OCI-M2 (cell line): ENCODE measurements around the gene SDC1.

Source experiments
- DNase-seq: peaks from one replicate; lab custom pipeline; 2025; ENCODE audit not compliant: unreplicated experiment; lab: John Stamatoyannopoulos, UW

Gene SDC1

DNA sequence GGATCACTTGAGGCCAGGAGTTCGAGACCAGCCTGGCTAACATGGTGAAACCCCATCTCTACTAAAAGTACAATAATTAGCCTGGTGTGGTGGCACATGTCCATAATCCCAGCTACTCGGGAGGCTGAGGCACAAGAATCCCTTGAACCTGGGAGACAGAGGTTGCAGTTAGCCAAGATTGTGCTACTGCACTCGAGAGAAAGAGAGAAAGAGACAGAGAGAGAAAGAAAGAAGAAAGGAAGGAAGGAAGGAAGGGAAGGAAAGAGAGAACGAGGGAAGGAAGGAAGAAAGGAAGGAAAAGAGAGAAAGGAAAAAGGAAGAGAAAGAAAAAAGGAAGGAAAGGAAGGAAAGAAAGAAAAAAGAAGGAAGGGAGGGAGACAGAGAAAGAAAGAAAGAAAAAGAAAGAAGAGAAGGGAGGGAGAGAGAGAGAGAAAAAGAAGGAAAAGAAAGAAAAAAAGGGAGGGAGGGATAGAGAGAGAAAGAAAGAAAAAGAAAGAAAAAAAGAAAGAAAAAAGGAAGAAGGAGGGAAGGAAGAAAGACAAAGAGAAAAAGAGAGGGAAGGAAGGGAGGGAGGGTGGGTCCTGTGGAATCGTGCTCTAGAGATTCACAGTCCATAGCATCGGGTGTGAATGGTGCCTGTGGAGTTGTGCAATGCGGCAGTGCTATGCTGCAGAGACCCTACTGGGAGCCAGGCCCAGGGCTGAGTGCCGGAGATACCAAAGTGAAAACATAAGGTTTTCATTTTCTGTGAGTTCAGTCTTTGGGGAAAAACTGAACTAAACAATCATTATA, 4.6 kb upstream of the SDC1 start:
- DNase-seq = no peak

DNA sequence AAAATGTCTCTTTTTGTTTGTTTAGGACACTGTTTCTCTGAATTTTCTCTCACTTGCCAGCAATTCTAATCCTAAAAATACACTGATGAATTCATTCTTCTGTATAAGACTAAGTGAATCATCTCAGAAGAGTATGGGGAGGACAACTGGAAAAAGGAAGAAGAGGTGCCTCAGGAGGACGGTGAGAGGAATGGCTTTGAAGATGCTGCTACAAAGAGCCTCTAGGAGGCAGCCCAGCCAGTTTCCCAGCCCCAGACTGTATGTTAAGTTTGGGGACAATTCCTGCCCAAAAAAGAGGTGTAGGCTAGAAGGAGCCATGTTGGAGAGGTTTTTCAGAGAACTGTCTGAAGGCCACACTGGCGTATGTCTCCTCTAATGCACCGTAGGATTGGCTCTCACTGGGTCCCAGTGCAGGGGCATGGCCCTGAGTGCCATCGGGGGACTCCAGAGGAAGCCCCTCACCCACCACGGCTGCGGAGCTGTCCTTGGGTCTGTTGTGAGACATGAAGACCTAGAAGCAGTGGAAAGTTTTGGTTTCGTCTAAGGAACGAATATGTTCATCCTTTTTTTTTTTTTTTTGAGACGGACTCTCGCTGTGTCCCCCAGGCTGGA, 3.1 kb upstream of the SDC1 start:
- no peak for DNase-seq

DNA sequence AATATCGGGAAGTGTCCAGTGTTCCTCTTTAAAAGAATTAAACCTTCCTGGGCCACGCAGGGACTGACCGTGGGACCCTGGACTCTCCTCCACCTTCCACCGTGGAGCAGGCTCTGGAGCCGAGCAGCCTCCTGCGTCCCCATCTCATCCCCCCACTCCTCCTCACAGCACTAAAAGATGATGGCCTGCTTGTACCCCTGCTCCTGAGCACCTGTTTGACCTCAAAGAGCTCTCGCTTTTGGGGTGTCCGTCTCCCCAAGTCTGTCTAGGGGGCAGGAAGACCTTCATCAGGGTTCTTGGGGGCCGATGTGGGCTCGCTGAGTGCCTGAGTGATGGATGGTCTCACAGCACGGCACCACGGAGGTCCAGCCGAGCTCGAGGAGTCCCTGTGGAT, 1.2 kb upstream of the SDC1 start:
- no peak for DNase-seq

DNA sequence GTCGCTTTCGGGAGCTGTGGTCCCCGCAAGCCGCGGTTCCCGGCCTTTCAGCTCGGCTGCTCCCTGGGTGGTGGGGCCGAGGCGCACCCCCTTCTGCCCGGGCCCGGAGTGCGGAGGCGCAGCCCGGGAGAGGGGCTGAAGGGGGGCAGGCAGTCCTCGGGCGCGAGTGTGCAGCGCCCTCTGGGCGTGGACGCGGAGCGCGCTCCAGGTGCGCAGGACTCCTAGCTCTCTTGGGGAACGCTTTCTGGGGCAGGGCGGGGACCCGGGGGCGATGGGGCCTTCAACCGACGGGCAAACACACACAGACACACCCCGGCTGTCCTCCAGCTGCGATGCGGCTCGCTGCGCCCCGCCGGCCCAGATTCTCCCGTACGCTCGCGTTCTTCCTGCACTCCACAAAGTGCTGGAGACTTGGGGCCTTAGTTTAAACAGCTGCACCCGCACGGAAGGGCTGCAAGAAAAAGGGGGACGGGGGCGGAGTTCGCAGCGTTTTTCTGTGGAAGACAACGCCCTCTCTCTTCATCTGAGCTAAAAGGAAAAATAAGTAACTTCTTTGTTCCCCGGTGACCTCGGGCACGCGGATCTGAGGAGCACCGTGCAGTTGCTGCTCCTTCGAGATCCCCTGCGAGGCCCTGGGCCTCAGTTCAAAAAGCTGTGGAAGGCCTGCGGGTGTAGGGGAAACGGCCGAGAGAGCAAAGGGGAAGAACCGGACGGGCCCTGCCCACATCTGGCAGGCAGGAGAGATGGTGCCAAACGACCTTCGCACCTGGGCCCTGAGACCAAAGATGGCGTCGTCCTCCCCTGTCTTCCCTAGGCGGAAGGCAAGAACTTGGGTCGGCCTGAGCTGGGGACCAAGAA, 593 bp upstream of the SDC1 start:
- DNase-seq = no peak

DNA sequence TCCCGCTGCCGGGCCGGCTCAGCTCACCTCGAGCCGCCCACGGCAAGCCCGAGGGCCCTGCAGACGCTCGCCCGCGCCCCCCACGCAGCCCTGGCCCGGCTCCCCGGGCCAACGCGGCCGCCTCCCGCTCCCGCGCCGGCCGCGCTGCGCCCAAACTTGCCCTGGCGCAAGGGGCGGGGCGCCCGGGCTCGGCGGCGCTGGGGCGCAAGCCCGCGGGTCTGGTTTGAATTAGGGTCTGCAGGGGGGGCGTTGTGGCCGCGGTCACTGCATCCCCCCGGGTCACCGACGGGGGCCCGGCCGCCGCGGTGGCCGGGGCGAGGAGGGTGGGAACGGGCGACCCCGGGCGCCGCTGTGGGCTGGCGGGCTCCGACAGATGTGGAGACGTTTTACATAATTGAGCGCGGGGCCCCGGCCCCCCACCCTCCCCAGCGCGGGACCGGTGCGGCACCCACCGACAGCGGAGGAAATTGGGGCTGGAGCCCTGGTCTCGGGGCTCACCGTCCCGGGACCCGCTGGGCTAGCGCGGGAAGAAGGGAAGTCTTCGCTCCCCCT, 690 bp downstream of the SDC1 start:
- DNase-seq = no peak

DNA sequence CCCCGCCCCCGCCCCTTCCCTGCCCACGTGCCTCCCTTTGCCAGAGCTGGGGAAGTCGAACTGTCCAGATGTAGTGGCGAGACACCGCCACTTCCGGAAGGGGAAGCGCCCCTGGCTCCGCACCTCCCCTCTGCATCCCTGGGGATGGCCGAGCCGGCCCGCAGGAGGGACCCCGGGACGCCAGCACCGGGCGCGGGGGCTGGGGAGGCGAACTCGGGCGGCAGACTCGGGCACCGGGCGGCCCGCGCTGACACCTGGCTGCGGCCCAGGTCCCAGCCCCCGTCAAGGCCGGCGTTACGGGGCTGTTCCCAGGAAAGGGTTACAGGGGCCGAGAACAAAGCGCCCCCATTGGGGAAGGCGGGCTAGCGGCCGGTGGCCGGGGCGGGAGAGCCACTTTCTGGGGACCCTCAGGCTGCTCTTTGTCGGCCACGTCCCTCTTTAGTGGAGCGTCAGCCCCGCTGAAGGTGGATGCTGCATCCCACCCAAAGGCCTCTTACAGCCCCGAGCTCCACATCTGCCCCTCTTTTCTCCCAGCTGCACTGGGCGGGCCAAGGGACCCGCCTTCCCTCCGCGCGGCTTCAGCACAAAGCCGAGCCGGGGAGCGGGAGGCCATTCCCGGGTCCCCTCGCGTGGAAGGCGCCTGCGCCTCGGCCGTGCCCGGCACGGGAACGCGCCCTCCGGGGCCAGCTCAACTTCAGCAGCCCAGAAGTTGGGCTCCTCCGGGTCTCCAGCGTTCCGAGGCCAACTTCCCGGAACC, 1.3 kb downstream of the SDC1 start:
- DNase-seq = no peak

DNA sequence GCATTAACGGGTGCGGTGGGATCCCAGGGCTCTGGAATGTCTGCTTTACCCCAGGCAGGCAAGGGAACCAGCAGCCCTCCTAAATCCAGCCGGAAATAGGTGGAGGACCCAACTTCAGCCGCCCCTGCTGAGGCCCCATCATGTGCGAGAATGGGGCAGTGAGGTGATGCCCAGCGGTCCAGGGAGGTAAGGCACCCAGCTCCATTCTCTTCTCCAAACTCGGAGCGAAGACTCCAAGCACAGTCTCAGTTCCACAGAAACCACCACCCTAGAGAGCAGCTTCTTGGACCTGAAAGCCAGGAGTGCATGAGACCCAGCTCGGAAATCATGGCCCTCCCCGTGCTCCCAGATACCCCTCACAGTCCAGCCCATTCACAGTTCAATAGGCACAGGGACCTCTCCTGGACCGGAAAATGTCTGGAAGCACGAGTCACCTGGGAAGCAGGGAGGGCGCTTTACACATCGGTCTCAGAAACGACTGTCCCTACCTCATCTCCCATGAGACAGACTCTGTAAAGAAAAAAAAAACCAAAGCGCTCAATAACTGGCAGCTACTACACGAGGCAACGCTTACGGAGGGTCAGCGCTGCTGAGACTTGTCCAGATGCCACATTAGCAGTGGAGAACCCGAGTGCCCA, 2.0 kb downstream of the SDC1 start:
- DNase-seq = no peak

DNA sequence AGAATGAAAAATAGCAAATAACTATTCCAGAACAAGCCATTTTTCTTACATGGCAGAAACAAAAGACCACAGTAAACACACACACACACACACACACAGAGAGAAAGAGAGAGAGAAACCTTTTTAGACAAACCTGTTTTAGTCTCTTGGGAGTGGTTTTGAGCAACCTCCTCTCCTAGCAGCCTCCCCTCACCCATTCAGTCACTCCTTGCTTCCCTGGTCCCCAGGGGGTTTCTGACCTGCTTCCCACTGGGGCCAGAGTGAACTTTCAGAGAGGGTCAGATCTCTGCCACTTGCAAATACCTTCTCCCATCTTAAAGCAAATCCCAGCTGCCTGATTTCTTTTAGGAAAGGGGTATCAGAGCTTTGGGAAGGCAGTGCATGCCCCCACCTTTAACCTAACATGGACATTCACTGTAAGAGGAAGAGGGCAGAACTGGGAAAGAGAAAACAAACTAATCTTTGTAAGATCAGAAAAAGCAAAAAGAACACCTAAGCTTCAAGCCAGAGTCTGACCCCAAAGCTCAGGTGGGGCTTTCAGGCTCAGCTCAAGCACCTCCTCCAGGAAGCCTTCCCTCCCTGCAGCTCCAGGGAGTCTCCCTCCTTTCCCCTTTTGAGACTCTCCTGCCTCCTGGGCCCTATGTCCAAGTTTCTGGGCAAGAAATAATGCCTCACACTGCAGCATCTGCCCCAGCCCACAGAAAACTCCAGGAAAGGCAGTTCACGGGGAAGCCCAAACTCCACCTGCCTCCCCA, 2.7 kb downstream of the SDC1 start:
- DNase-seq = no peak

DNA sequence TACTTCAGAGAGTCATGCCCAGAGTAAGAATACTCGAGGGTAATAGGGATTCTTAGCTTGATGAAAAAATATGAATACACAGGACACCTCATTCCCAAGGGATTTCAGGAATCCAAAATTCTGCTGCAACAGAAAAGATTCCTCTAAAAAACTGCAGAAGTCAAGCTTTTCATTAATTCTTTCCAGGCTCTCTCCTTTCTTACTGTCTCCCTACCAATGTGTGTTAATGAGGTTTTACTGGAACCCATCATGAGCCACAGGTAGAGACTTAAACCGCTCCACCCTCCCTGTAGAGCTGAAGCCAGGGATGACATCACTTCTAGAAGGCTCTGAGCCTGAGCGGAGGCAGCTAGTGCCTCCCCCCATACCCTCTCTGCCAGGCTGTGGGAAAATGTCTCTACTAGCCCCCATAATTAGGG, 3.4 kb downstream of the SDC1 start:
- no peak for DNase-seq

DNA sequence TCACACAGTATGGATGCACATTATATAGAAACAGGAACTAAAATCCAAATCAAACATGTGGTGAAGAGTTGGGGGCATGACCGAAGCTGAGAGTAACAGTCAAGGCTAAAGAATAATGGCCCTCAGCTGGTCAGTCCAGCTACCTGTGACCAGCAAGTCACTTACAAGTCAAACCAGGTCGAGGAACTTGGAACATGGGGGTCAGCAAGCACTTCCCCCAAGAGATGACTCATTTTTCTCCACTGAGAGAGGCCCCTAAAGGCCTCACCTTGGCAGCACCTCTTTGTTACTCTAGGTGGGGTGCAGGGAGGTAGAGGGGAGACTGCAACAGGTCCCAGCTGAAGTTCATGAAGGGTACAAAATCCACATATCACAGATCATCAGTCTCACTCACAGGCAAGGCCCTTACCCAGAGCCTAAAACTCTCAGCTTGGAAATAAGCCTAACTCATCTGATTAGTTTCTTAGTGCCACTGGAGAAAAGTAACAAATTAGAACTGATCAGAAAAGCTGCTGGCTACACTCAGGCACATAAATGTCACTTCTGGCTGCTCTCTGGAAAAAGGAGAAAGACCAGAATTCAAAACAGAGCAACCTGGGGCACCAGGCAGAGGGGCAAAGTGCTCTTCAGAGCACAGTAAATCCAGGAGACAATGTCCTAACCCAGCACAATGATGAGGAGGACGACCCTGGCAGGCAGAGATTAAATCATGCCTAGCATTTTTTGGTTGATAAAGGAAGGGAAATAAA, 4.0 kb downstream of the SDC1 start:
- no peak for DNase-seq

DNA sequence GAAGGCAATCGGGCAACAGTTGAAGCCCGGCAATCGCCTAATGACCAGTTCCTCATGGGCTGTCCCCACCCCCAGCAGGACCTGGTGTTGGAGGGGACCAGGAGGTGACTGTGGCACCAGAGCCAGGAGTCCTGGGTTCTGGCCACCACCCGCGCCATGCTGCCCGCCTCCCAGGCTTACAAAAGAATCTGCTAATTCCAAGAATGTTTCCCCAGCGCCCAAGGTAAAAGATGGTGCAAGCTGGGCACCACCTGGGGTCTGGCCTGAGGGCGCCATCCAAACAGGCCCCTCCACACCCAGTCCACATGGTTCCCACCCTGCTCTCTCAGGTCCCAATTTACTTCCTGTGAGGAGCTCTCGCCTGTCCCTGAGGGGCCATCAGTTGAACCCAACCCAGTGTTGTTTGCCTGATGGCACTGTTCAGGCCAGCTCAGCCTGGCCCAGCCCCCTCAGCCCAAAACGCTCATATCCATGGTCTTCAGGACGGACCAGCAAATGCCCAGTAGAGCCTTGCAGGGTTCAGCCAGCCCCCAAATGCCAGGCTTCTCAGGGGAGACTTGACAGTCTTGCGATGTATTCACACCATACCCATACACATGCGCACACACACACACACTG, 5.1 kb downstream of the SDC1 start:
- no peak for DNase-seq

DNA sequence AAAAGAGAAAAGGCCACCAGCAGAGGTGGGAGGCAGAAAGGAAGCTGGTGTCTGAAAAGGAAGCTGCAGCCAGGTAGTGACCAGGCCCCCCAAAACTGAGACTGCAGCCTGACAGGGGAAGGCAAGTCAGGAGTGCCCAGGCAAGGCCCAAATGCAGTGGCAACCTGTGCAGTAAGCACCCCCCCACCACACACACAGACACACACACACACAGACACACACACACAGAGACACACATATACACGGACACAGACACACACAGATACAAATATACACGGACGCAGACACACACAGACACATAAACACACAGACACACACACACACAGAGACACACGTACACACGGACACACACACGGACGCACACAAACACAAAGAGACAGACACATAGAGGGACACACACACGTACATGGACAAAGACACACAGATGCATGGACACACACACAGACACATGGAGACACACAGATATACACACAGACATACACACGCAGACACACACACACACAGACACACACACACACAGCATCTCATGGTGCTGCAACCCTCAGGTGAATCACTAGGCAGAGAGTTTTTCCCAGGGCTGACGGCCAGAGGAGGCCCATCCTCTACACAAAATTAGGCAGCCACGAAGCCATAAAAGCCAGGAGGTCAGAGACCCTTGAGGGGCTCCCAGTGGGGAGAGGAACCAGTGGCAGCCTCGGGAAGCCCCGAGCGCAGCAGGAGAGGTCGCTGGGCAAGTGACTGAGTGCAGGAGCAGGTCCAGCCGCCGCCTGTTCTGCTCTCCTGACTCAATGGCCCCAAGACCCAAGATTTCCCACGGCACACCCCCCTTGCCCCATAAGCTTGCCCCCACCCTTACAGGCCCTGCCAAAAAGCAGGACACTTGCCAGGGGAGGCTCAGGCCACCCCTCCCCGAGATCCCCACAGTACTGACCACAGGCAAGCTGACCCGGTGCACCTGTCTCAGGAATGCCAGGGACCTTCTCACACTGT, 6.3 kb downstream of the SDC1 start:
- no peak for DNase-seq

DNA sequence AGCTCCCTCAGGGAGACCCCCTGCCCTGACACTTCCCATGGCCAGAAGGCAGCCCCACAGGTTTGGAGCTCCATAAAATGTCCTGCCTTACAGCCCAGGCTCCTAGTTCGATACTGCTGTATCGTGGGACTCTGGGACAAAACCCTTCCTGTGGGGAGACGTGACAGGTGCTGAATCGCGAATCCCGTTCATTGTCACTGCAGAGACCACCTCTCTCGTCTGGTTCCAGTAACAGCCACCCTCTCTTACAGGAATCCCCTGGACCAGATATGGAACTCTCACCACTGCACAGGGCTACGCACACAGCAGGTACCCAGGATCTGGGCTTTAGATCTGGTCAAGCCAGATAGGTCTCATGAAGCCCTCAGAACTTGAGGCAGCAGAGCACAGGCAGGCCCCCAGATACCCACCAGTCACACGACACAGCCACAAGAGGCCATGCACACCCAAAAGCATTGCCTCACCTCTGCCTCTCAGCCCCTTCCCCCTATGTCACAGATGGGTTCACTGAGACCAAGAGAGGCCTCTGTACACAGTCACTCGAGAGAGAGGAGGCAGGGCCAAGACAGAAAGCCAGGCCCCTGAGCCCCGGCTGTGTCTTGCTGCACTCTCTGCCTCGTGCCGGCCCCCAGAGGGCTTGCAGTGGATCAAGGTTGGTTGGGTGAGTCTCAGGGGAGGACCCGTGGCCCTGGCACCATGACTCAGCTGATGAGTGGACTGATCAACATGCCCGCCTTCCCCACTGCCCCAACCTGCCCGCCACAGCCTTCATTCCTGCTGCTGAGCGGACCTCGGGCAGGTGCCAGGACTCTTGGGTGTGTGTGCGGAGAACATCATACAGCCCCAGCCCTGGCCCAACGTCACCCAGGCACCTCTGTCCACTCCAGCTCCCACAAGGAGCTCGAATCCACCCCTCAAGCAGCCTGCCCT, 7.6 kb downstream of the SDC1 start:
- no peak for DNase-seq

DNA sequence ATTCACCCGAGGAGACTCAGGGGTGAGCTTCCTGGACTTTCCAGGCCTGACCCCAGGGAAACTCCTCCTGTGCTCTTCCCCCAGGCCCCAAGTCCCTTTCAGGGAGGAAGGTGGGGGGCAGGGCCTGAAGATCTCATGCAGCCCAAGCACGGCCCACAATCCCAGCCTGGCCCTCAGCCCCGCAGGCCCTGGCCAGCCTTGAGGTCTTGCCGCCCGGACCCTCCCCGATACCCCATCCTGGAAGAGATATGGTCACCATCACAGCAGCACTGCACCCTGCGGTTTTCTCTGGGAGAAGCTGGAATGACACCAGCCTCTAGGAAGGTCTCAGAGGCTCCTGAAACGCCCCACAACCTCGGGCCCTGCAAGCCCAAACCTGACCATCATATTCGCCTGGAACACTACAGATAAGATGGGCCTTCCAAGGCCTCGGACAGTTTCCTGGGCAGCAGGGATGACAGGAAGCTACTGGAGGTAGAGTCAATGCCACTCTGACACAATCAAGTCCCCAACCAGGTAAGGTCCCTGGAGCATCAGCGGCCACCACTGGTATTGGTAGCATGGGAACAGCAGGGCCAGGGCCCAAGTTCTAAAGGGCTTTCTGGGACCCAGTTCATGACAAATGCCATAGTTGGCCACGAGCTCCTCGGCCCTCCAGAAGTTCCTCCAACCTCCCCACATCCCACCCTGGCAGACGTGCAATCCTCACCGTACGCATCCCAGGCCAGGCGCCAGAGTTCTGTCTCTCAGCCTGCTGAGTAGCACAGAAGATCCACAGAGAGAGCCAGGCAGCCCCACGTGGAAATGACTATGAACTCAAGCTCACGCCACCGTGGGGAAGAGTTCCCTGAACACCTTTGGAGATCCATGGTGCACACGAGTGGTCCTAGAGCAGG, 8.6 kb downstream of the SDC1 start:
- DNase-seq = no peak
